Common myeloid progenitor, CD34-positive (primary cell): Measurements from ENCODE around the gene YPEL4. TPM values are rescaled to one million over a fixed set of nuclear protein-coding genes. Genes with fewer than 3 reads are reported as not detected.
"Not testable (repeated sequence)": the region's sequence is repeated elsewhere in the genome, so short reads cannot be mapped to it uniquely, and the experiment has no call there.

Experiments used
- CTCF ChIA-PET: fragments of 350-600 bp; sonication (Branson Sonifier 250); formaldehyde crosslinking; loops from one replicate; lab custom pipeline; 2021; ENCODE audit warnings: antibody characterized with exemption; lab: Charles Lee
- POLR2A ChIA-PET: fragments of 350-600 bp; sonication (Branson Sonifier 250); formaldehyde crosslinking; loops from one replicate; lab custom pipeline; 2021; ENCODE audit warnings: antibody characterized with exemption; lab: Charles Lee
- DNase-seq, 3 donors: peaks; one replicate each; pipeline versions ENCODE4 v3.0.0 to v3.0.0-alpha.2; 2013
- H3K27ac ChIP-seq, 2 experiments: 1 replicate in 1 of 2; 2 replicates in 1 of 2; pipeline ENCODE4 v1.7.0; 2013; ENCODE audit warnings: inconsistent platforms in 2 of 2, low read length in 2 of 2, mild to moderate bottlenecking in 2 of 2, low read depth in 1 of 2, moderate library complexity in 1 of 2; ENCODE audit not compliant: severe bottlenecking in 2 of 2, insufficient read depth in 1 of 2, poor library complexity in 1 of 2
- H3K27me3 ChIP-seq, 5 experiments: replicated peaks in 2 of 5; 1 replicate in 3 of 5; 2 replicates in 2 of 5; pipeline versions ENCODE4 v1.6.1 to v1.7.0; 2013; ENCODE audit warnings: low read length in 4 of 5, mild to moderate bottlenecking in 2 of 5, moderate library complexity in 2 of 5, inconsistent platforms in 1 of 5; ENCODE audit not compliant: insufficient read depth in 5 of 5, control insufficient read depth in 4 of 5
- H3K36me3 ChIP-seq, 4 experiments: 1 replicate in 2 of 4; 2 replicates in 2 of 4; pipeline versions ENCODE4 v1.6.1 to v1.7.0; 2013; ENCODE audit warnings: low read length in 3 of 4, control low read depth in 1 of 4, mild to moderate bottlenecking in 1 of 4; ENCODE audit not compliant: control insufficient read depth in 4 of 4, insufficient read depth in 4 of 4
- H3K4me1 ChIP-seq, 4 experiments: 1 replicate in 3 of 4; 2 replicates in 1 of 4; pipeline versions ENCODE4 v1.6.1 to v1.7.1; 2013; ENCODE audit warnings: low read length in 3 of 4, mild to moderate bottlenecking in 3 of 4, control low read depth in 1 of 4, inconsistent platforms in 1 of 4, moderate library complexity in 1 of 4; ENCODE audit not compliant: control insufficient read depth in 4 of 4, insufficient read depth in 4 of 4; ENCODE audit errors: control extremely low read depth in 1 of 4
- H3K4me3 ChIP-seq, 7 experiments: 1 replicate in 4 of 7; 2 replicates in 3 of 7; pipeline versions ENCODE4 v1.5.1 to v1.7.0; 2013; ENCODE audit warnings: mild to moderate bottlenecking in 7 of 7, low read length in 6 of 7, moderate library complexity in 6 of 7, inconsistent platforms in 2 of 7, low read depth in 2 of 7, control low read depth in 1 of 7; ENCODE audit not compliant: insufficient read depth in 4 of 7, control insufficient read depth in 1 of 7; ENCODE audit errors: extremely low read depth in 1 of 7
- H3K9me3 ChIP-seq, 5 experiments: 1 replicate in 4 of 5; 2 replicates in 1 of 5; pipeline versions ENCODE4 v1.6.1 to v1.7.1; 2013; ENCODE audit warnings: low read length in 4 of 5, mild to moderate bottlenecking in 2 of 5, inconsistent platforms in 1 of 5, low read depth in 1 of 5, moderate library complexity in 1 of 5; ENCODE audit not compliant: control insufficient read depth in 4 of 5, insufficient read depth in 2 of 5; ENCODE audit errors: control extremely low read depth in 1 of 5
- WGBS: methylation state at CpG from one replicate; pipeline ENCODE4 v1.1.5; 2013; ENCODE audit not compliant: insufficient coverage; 5-methylcytosine and 5-hydroxymethylcytosine counted together
- polyA plus RNA-seq: library from polyadenylated mRNA; unstranded; fragments of 120-200 nt; gene quantifications from one replicate; pipeline ENCODE4 v1.2.1, GENCODE V29; 2013

Gene YPEL4, protein sequence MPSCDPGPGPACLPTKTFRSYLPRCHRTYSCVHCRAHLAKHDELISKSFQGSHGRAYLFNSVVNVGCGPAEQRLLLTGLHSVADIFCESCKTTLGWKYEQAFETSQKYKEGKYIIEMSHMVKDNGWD
- polyA plus RNA-seq, result 5.5 TPM

DNA sequence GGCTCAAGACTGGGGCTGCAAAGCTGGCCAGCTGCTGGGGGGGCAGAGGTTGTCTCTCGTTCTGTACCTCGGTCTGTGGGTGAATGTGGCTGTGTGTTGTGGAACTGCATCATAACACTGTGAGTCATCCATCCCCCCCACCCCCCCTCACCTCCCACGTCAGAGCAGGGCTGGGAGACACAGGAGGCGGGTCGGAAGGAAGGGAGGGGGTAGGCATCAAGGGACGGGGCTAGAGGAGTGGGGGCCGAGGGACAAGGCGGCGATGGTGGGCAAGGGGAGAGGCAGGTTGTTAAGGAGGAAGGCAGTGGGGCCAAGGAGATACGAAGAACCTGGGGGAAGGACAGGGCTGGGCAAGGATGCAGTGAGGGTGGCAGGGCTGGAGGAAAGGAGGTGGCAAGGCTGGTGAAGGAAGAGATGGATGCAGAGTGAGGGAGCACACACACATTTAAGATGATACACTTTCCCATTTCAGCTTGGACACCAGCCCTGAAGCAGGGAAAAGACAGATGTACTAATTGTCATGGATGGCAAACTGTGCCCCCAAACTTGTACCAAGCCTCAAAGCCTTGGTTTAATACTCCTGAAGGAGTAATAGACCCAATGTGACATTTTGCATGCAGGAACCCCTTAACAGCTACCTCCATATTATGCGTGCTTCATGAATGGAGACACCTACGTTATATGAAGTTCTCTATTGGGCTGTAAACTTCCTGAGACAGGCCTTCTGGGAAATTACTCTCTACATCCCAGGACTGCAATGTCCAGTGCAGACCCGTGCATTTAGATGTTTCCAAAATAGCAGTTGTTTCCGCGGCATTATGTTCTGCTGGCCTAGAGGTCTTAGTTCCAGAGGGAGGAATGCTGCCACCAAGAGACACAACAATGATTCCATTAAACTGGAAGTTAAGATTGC lies at the start of gene YPEL4:
Gene YPEL4, minus strand, starts transcription at position 87 of the 913 bp plus-strand sequence. CDS start 2,805 bp downstream, outside the sequence.
- Histone ChIP-seq H3K27me3 (peaks cover 0 to 44% (median 19%) of the 10 kb centered on the region in 5 experiments), H3K9me3 (no peaks in the 10 kb centered on the region), H3K4me1 (peaks cover 31 to 71% (median 63%) of the 10 kb centered on the region in 4 experiments), H3K4me3 (peak within 1 kb of the TSS; percentile 34 to 77 (median 57)), H3K27ac (no peak within 1 kb of the TSS), H3K36me3 (no peaks in the 10 kb centered on the region)
- ChIA-PET CTCF (interaction anchor here (1.2 to 14.0 kb wide), 4 partner anchors 9 to 297 kb away, joined by 3 to 401 read pairs (median 12); partner anchors contain the start of gene UBE2L6), POLR2A (interaction anchor here (1.3 kb wide), 1 partner anchor 11 kb away, joined by 3 read pairs; no protein-coding TSS in a partner anchor)
- WGBS, result 34% methylated on average over 9 of the region's 15 CpGs
- peak; percentile 87 to 96 (median 95) for DNase-seq

DNA sequence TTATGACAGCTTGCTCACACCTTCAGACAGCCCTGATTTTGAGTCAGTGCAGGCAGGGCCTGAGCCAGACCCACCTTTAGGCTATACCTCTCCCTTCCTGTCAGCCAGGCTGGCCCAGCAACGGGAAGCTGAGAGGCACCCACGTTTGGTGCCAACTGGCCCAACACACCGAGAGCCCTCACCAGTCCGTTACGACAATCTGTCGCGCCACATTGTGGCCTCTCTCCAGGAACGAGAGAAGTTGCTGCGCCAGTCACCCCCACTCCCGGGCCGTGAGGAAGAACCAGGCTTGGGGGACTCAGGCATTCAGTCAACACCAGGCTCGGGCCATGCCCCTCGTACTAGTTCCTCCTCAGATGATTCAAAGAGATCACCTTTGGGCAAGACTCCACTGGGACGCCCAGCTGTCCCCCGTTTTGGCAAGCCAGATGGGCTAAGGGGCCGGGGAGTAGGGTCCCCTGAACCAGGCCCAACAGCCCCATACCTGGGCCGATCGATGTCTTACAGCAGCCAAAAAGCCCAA lies 49.2 kb upstream of the YPEL4 start:
- H3K36me3 ChIP-seq, result peaks cover 18 to 85% (median 56%) of the 10 kb centered on the region in 4 experiments
- H3K4me1 ChIP-seq, result no peaks in the 10 kb centered on the region
- no peaks in the 10 kb centered on the region for H3K27me3 ChIP-seq
- 97% methylated on average over 18 of the region's 18 CpGs for WGBS
- ChIA-PET POLR2A (no interaction called here), CTCF (interaction anchor here (0.7 to 1.1 kb wide), 4 partner anchors 11 to 27 kb away, joined by 3 to 4 read pairs (median 3); no protein-coding TSS in a partner anchor)
- H3K9me3 ChIP-seq, result no peaks in the 10 kb centered on the region
- no peak overlapping the region for H3K27ac ChIP-seq
- H3K4me3 ChIP-seq, result no peak overlapping the region
- no peak for DNase-seq

DNA sequence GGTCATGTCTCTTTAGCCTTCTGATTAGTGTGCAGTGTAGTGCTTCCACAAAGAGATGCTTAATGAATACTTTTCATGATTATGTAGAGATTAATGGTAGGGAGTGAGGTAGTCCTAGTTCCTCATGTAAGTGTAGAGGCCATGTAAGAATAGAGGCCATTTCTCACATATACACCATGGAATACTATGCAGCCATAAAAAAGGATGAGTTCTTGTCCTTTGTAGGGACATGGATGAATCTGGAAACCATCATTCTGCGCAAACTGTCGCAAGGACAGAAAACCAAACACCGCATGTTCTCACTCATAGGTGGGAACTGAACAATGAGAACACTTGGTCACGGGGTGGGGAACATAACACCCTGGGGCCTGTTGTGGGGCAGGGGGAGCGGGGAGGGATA lies 40.8 kb upstream of the YPEL4 start:
- H3K27me3 ChIP-seq, CTCF ChIA-PET, H3K4me1 ChIP-seq, H3K9me3 ChIP-seq, H3K4me3 ChIP-seq, H3K27ac ChIP-seq, DNase-seq, POLR2A ChIA-PET: not testable (repeated sequence)
- 100% methylated on average over 3 of the region's 5 CpGs for WGBS
- H3K36me3 ChIP-seq, result peaks cover 28 to 78% (median 48%) of the 10 kb centered on the region in 4 experiments

DNA sequence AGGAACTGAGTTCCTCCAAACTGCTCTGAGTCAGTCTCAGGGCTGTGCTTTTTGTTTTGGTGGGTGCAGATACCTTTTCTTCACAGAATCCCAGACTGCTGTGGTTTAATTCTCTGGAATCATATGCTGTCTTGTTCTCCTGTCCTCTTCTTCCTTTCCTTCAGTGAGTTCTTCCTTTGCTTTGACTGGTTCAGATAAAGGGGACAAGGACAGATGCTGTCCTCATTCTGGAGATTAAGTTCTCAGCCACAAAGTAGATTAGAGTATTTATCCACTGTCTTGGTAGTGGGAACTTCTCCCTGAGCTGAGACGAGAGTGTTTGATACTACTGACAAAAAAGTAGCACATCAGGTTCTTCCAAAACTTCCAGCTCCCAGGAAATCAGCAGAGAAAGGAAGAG lies 31.5 kb upstream of the YPEL4 start:
- CTCF ChIA-PET, result interaction anchor here (0.5 to 1.2 kb wide), 4 partner anchors 11 to 26 kb away, joined by 3 read pairs; no protein-coding TSS in a partner anchor
- no peaks in the 10 kb centered on the region for H3K4me1 ChIP-seq
- H3K9me3 ChIP-seq, result no peaks in the 10 kb centered on the region
- no peak overlapping the region for H3K4me3 ChIP-seq
- H3K27ac ChIP-seq, result peak overlapping the region in 1 of 2 experiments; percentile 52
- DNase-seq, result no peak
- POLR2A ChIA-PET, result interaction anchor here (0.5 kb wide), 1 partner anchor 13 kb away, joined by 3 read pairs; the partner anchor contains the start of gene ZDHHC5
- H3K27me3 ChIP-seq, result no peaks in the 10 kb centered on the region
- H3K36me3 ChIP-seq, result peaks cover 12 to 66% (median 38%) of the 10 kb centered on the region in 4 experiments
- no CpG with 5 or more reads among the region's 1 CpG for WGBS

DNA sequence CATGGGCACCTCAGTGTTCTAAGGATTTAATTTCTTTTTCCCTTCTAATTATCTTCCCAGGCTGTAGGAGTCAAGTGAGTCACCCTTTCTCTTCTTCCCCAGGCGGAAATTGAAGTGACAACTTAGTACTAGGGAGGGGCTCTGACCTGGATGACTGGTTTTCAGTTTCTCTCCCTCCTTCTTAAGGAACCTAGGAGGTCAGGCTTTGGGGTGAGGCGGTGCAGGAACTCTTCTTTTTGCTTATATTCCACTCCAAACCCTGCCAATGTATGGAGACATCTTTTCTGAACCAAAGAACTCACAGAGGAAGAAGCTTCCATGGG lies 30.8 kb upstream of the YPEL4 start:
- WGBS, result no CpG with 5 or more reads among the region's 2 CpGs
- Histone ChIP-seq H3K36me3 (peaks cover 13 to 69% (median 39%) of the 10 kb centered on the region in 4 experiments), H3K9me3 (no peaks in the 10 kb centered on the region), H3K27ac (peak overlapping the region in 1 of 2 experiments; percentile 27), H3K4me1 (no peaks in the 10 kb centered on the region), H3K4me3 (no peak overlapping the region), H3K27me3 (no peaks in the 10 kb centered on the region)
- CTCF ChIA-PET, result interaction anchor here (0.5 to 1.6 kb wide), 4 partner anchors 18 to 113 kb away, joined by 3 to 4 read pairs (median 4); partner anchors contain the start of gene UBE2L6
- no peak for DNase-seq
- POLR2A ChIA-PET, result interaction anchor here (0.7 kb wide), 1 partner anchor 55 kb away, joined by 3 read pairs; no protein-coding TSS in a partner anchor

DNA sequence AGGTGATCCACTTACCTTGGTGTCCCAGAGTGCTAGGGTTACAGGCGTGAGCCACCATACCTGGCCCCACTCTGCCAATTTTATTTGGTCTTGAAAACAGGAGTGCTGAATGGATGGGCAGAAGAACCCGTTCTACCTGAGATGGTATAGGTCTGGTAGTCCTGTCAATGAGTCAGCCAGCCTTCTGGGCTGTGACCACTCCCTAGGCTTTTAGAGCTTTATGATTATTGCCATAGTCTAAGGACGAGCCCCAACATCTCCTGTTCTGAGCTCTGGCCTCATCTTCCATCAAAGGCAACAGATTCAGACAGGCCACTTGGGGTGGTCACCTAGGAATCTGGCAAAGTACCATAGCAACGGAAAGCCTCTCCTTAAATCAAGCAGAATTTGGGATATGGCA lies 29.7 kb upstream of the YPEL4 start:
- Histone ChIP-seq H3K27ac (no peak overlapping the region), H3K27me3 (no peaks in the 10 kb centered on the region), H3K36me3 (peaks cover 11 to 69% (median 40%) of the 10 kb centered on the region in 4 experiments), H3K4me1 (no peaks in the 10 kb centered on the region), H3K4me3 (no peak overlapping the region), H3K9me3 (no peaks in the 10 kb centered on the region)
- WGBS, result 100% methylated on average over 3 of the region's 4 CpGs
- CTCF ChIA-PET, result interaction anchor here (1.1 to 1.6 kb wide), 3 partner anchors 10 to 111 kb away, joined by 3 to 4 read pairs (median 4); partner anchors contain the start of gene UBE2L6
- POLR2A ChIA-PET, result no interaction called here
- no peak for DNase-seq
